ENCODE measurements around the gene TRPM2. TPM values are rescaled to one million over a fixed set of nuclear protein-coding genes. Genes with fewer than 3 reads are reported as not detected.
"Not testable (repeated sequence)": the region's sequence is repeated elsewhere in the genome, so short reads cannot be mapped to it uniquely, and the experiment has no call there.

TRPM2 gene
- total RNA-seq, 1 experiment from 2014 or later: 5.7 TPM

- no peak for DNase-seq (ENCODE audit: extremely low read depth, low read depth)
Observed at GRCh38 chr21:44351535-44352252, 1.7 kb upstream of the TRPM2 start.

- DNase-seq (ENCODE audit: extremely low read depth, low read depth): no peak
Observed at GRCh38 chr21:44352253-44352860, 1.1 kb upstream of the TRPM2 start.

GRCh38 chr21:44354001-44354405 is 582 bp downstream of the TRPM2 start:
- DNase-seq (ENCODE audit: extremely low read depth, low read depth): no peak

GRCh38 chr21:44354775-44355771 is 1.7 kb downstream of the TRPM2 start:
- no peak for DNase-seq (ENCODE audit: extremely low read depth, low read depth)

GRCh38 chr21:44356160-44356559 is 2.7 kb downstream of the TRPM2 start:
- DNase-seq (ENCODE audit: extremely low read depth, low read depth): no peak

- DNase-seq (ENCODE audit: extremely low read depth, low read depth): no peak
Observed at GRCh38 chr21:44356636-44357035, 3.2 kb downstream of the TRPM2 start.

- no peak for DNase-seq (ENCODE audit: extremely low read depth, low read depth)
Observed at GRCh38 chr21:44357064-44357837, 3.8 kb downstream of the TRPM2 start.

- DNase-seq (ENCODE audit: extremely low read depth, low read depth): no peak
Observed at GRCh38 chr21:44359396-44359795, 6.0 kb downstream of the TRPM2 start.

GRCh38 chr21:44360159-44360558 is 6.7 kb downstream of the TRPM2 start:
- DNase-seq (ENCODE audit: extremely low read depth, low read depth): no peak

GRCh38 chr21:44361903-44362302 is 8.5 kb downstream of the TRPM2 start:
- DNase-seq (ENCODE audit: extremely low read depth, low read depth): not testable (repeated sequence)

- DNase-seq (ENCODE audit: extremely low read depth, low read depth): no peak
Observed at GRCh38 chr21:44363278-44363677, 9.9 kb downstream of the TRPM2 start.

GRCh38 chr21:44364151-44365053 is 11.0 kb downstream of the TRPM2 start:
- DNase-seq (ENCODE audit: extremely low read depth, low read depth): no peak

- no peak for DNase-seq (ENCODE audit: extremely low read depth, low read depth)
Observed at GRCh38 chr21:44365251-44365966, 12.0 kb downstream of the TRPM2 start.

GRCh38 chr21:44365967-44366585 is 12.7 kb downstream of the TRPM2 start:
- DNase-seq (ENCODE audit: extremely low read depth, low read depth): no peak

GRCh38 chr21:44366586-44367211 is 13.3 kb downstream of the TRPM2 start:
- no peak for DNase-seq (ENCODE audit: extremely low read depth, low read depth)

- no peak for DNase-seq (ENCODE audit: extremely low read depth, low read depth)
Observed at GRCh38 chr21:44368711-44369446, 15.5 kb downstream of the TRPM2 start.

All from NCI-H460 (cell line).